HG03135 (cell line): ENCODE results near the gene CDH22.

Source experiments
- ATAC-seq: cut with Tn5 transposase; IDR thresholded peaks from one replicate; pipeline ENCODE4 v1.9.1; 2021; ENCODE audit warnings: mild to moderate bottlenecking, moderate library complexity; ENCODE audit not compliant: unreplicated experiment

The CDH22 gene

DNA sequence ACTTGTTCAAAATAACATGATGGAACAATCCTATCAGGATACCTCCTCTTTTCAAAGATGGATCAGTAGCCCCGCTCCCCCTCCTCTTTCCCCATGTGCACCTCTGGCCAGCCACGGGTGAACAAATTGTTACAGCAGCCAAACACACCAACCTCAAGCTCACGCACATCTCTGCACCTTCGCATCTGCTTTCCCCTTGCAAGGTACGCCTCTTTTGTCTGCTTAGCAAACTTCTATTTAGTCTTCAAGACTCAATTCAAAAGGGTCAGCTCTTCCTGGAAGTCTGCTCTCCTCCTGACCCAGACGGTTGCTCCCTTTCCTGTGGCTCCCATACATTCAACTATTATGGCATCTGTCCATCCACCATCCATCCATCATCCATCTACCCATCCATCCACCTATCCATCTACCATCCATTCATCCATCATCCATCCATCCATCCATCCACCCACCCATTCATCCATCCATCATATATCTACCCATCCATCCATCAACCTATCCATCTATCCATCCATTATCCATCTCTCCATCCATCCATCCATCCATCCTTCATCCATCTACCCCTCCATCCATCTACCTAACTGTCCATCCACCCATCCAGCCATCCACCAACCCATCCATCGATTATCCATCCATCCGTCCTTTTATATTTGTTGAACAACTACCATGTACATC is 36.3 kb upstream of the CDH22 start:
- ATAC-seq: no peak

DNA sequence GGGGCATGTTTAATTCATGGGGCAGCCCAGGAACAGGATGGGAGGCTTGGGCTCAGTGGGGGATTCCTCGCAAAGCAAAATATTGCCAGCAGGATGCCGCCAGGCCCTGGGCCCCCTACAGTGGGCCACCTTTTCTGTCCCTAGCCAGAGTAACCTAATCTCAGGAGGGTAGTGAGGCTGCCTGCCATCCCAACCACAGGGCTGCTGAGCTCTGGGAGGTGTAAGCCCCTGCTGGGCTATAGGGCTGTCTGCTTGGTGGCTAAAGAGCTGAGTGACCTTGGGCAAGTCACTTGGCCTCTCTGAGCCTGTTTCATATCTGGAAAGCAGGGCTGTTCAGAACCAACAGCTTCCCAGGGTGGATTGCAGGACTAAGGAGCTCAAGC is 35.7 kb upstream of the CDH22 start:
- no peak for ATAC-seq

DNA sequence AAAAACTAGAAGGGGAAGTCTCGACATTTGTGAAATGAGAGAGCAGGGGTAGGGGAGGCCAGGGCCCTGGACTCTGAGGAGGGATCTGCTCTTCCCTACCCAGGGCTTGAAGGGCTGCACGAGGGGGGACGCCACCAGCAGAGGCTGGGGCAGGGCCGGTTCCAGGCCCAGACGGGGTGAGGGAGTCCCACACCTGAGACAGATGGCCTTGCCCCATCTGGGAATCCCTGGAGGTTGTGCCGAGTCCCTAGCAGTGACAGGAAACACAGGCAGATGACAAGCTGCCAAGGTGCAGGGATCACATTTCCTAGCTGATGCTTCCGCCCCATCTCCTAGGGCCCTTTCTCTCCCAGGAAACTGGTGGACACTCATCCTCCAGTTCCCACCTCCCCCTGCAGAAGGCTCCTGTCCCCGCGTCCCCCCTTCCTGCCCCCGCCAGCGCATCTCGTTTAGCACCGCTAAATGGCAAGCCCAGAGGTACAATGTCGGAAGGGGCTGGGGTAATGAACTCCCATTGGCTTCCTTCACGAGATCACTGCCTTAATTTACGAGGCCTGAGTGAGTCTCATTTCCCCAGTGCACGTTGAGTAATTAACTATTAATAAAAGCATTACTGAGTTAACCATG is 35.2 kb upstream of the CDH22 start:
- no peak for ATAC-seq

DNA sequence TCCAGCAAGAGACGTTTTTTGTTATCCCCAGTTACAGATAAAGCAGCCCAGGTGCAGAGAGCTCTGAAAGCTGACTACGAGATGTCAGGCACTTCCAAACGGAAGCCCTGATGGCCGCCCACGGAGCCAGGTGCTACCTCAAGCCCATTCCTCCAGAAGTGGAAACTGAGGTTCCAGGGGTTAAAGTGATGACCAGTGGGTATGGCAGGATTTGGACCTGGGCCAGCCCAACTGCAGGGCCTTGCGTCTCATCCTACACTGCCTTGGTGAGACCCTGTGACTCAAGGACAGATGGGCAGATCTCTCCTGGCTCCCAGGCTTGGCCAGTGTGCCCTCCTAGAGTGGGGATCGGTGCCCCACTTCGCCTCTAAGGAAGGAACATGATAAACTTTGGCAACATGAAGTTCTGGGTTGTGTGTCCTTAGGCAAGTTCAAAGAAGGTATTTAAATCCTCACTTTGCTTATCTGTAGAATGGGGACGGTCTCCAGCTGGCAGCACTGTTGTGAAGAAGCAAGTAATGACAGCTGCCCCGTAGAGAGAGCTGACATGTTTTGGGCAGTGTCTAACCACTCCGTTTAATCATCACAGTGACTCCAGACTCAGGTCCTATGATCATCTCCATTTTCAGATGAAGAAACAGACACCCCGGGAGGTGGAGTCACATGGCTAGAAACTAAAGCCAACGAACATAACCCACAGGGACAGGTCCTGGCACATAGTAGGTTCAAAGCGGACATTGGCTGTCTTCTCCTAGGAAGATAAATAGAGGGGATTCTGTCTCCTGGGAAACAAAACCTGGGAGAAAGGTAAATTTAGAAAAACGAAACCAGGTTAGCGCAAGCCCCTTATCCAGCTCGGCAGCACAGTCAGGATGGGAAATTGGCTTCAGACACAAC is 34.4 kb upstream of the CDH22 start:
- ATAC-seq: no peak

DNA sequence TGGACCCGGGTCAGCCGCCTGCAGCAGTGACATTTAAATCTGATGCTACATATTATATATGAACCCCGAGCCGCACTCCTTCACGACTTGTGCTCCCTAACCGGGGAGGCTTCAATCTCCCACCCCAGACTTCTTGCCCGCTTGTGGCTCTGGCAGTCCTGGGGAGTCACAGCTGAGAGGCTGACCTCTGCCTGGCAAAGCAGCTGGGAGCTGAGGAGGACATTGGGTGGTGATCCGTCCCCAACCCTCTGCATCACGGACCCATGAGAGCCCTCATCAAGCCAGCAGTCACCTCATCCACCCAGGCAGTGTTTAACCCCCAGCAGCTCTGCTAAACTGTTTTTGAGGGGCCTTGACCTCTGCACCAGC is 33.7 kb upstream of the CDH22 start:
- no peak for ATAC-seq

DNA sequence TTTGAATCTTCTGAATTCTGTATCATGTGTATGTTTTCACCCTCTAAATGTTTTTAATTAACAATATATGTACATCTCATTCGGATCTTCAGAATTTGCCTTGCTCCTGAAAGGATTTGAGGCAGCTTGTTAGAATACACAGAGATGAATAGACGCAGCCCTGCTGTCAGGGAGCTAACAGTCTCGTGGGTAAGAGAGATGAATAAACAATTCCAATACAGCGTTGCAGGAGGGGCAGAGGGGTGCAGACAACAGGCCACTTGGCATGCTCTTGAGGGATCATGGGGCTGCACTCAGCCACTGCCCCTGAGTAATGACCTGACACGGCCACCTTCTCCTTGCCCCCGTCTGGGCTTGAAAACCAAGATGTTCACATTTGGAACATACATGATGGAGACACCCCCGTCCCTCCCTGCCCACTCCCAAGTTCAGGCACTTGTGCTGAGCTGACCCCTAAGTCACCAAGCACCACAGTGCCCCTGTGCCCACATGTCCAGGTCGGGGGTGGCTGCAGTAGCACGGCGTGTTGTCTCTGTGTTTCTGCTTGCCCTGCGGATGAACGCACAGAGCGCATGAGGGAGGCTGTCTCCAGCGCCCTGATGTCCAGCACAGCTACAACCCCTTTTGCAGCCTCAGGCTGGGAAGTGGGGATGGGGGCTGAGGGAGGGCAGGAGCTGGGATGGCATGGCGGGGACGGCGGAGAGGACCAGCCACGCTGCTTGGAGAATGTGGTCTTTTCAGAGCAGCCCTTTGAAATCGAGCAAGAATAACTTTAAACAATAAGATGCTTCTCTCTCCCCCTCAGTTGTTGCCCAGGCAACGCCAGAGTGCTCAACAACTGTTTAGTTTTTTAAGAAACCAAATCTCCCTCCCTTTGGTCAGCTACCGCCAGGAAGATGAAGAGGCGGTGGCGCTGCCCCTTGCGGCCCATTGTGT is 33.0 kb upstream of the CDH22 start:
- ATAC-seq: no peak

DNA sequence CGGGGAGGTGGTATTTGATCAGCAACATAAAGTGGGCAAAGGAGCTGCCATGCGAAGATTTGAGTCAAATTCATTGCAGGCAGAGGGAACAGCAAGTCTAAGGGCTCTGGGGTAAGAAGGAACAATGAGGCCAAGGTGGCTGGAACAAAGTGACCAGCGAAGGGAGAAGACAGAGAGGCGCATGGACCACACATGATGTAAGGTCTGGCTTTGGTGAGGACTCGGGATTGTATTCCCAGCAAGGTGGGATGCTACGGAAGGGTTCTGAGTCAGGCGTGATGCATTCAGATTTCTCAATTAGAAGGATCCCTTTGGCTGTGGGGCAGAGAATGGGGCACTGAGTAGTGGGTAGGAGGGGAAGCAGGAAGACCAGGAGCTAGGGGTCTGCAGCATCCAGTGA is 30.7 kb upstream of the CDH22 start:
- no peak for ATAC-seq

DNA sequence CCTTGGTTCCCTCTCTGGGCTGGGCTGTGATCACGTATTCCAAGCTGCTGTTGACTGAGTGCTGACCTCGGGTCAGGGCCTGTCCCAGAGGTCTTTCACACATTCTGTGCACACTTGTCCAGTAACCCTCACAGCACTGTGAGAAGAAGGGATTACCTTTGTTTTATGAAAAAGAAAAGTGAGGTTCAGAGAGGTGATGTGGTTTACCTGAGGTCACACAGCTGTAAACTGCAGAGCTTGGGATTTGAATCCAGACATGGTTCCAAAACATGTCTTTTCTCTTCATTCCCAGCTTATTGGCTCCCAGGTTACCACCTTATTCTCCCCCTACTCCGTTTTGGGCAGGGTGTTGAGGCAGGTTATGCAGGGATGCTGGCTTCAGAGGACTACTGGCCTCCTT is 28.4 kb upstream of the CDH22 start:
- no peak for ATAC-seq

DNA sequence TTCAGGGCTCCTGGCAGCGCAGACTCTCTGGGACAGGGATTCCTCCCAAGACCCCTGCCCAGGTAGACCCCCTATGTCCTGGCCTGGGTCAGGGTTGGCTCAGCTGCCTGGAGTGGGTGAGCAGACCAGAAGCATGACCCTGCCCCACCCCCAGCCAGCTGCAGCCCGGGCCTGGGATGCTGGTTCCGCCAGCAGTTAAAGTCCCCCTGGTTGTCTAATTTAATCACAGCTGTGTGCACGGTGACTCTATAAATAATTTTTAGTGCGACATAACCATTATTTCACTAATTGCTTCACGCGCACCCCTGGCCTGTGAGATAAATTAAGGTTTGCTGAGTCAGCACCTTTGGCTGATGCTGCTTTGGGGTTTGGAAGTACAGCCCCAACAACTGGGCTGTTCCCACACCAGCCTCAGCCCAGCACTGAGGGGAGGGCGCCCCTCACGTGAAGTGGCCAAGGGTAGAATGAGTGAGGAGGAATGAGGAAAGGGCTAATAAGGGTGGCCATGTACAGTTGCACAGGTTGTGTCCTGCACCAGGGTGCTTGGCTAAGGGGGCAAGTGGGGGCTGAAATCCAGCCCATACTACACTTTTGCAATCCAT is 26.1 kb upstream of the CDH22 start:
- no peak for ATAC-seq

DNA sequence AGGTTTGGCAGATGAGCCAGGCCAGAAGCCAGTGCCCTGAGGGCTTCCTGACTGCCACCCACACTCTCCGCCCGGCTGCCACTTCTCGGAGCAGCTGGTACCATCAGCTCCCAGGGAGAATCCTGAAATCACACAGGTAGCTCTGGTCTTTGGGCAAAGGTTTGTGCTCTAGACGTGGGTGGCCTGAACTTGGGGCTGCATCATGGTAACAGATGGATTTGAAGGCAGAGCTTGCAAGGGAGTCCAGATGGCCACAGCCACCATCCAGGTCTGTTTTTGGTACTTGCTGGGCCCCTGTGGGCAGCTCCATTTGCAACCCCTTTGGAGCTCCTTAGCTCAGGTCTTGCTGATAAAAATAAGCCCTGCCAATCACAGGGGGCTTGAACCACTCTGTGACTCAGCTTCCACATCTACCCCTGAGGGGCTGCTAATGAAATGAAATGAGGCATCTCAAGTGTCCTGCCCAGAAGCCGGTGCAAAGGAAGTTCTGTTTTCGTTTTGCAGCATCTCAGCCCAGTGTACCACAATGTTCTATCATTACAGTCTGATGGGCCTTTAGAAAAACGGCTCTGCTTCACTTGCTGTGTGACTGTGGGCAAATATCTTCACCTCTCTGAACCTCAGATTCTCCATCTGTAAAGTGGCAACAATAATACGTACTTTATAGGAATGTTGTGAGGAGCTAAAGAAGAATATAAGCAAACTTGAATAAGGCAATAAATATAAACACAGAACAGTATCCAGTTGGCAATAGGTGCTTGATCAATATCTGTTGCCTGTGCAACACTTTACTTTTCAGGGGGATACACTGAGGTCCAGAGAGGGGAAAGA is 25.1 kb upstream of the CDH22 start:
- no peak for ATAC-seq

DNA sequence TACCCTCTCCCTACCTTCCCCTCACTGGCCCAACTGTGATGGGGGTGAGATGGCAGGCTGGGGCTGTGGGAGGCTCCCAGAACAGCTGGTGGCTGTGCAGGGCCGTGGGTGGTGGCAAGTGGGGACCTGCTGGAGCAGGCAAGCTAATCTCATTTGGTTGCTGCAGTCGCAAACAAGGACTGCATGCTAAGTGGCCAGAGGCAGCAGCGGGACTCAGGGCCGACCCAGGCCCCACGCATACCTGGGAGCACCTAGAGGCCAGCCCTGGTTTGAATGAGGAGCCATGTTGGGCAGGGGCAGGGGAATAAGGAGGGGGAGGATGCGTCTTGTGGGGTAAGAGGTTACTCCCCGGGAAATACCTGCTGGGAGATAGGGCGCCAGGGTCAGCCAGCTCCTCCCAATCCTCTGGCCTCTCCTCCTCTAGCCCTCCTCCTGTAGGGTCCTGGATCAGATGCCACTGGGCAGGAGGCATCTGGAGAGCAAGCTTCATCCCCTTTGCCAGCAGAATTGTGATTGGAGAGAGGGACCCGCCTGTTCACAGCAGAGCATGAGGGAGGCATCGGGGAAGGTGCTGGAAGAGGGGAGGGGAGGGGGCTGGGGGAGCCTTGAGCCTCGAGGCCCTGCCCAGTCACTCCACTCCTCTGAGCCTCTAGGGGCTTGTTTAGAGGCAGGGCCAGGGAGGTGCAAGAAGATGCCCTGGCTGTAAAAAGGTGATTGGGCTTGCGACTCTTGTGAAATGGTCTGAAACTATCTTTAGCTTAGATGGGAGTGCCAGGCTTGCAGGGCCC is 24.3 kb upstream of the CDH22 start:
- ATAC-seq: no peak

DNA sequence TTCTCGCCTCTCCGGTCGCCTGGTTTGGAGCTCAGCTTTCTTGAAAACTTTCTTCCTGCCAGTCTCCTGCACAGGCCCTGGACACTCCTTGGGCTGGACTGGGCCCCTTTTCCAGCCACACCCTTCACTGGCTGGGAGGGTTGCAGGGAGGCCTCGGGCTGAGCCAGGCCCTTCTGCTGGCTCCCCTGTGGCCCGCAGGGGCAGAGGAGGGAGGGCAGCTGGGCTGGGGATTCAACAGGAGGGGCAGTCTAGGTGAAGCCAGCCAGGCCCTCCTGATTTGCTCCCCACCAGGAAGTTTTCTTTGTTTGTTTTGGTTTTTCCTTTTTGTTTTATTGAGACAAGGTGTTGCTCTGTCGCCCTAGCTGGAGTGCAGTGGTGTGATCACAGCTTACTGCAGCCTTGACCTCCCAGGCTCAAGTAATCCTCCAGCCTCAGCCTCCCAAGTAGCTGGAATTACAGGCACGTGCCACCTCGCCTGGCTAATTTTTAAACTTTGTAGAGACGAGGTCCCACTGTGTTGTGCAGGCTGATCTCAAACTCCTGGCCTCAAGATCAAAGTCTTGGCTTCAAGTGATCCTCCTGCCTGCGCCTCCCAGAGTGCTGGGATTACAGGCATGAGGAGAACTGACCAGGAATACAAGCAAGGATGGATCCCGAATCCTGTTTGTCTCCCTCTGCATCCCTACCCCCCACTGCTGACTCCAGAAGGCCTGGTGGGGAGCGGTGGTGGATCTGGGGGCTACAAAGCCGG is 23.5 kb upstream of the CDH22 start:
- ATAC-seq: no peak

DNA sequence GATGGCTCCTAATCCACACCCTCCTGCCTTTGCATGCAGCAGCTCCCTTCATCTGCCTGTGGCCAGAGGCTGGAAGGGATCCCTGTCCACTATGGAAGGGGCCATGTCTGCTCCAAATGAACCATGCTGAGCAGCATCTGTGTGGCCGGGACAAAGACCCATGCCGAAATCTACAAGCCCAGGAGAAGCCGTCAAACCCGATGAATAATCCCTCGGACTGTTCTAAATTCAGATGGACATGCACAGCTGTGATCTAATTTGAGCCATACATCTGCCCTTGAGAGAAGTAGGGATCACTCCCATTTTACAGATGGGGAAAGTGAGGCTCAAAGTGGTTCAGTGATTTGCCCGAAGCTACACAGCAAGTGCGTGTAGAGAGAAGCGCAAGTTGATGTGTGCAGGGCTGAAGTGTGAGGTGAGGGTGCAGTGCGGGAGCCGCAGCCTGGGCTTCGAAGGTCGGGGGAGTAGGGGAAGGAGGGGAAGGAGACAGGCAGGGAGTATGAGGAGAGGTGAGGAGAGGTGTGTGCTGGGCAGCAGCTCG is 22.6 kb upstream of the CDH22 start:
- ATAC-seq: no peak

DNA sequence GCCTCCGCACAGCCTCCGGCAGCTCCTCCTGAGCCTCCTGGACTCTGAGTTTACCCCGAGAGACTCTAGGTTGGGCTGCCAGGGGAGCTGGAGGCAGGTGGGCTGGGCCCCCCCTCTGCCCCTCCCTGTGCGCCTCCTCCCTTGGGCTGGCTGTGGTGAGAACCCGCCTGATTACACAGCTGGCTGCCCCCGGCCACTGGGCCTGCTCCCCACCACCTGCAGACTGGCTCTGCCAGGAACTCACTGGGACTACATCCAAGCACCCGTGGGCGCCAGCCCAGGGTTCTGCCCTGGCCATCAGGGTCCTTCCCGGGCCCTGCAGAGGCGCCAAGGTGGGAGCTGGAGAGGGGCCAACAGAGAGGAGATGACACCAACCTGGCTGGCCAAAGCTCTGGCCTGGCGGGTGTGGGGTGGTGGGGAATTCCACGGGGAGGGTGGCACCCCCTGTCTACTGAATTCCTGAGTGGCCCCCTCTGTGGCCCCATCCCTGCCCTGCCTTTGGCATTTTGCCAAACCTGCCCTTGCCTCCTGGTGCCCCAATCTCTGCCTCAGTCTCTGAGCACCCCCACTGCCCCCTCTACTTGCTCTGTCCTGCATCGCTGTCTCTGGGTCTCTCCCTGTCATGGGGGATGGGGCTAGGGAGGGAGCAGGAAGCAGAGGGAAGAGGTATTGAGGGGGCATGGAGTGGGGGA is 21.9 kb upstream of the CDH22 start:
- no peak for ATAC-seq

DNA sequence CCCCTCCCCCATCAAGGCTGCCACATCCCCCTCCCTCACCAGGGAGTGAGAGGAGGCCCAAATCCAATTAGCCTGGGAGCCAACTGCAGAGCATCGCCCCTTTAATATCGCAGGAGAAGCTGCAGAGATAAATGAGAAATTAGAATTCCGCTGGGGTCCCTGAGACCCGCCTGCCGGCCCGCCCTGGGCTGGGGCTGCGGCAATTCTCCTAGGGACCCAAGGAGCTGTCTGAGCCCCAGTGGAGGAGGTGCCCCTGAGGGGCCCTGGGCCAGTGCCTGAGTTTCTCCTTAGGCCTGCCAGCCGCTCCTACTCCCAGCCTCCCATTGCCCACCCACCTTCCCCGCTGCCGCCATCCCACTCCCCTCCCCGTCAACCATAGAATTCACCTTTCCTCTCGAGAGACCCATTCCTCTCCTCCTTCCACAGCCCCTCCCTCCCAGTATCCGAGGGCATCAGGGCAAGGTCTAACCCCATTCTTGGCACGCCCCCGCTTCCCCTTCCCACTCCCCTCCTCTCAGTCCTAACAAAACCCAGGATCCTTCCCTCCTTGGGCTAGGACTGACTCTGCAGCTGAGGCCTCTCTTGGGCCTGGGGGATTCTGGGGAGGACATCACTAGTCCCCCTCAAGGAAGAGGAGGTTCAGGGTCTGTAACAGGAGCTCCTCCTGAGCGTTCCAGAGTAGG is 20.0 kb upstream of the CDH22 start:
- ATAC-seq: no peak

DNA sequence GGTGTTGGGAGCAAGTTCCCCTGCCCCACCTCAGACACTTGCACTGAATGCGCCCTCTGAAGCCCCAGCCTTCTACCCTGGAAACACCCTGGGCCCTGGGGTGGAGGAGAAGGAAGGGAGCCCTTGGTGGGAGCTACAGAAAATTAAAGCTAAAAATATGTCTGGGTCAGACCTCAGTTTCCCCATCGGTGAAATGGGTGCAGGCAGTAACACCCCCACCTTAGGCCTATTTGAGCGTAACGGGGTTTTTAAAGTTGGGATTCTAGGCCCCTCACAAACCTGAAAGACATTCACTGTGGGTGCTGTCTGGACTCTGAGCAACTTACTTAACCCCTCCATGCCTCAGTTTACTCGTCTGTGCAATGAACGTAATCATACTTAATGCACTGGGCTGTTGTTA is 19.3 kb upstream of the CDH22 start:
- ATAC-seq: no peak

DNA sequence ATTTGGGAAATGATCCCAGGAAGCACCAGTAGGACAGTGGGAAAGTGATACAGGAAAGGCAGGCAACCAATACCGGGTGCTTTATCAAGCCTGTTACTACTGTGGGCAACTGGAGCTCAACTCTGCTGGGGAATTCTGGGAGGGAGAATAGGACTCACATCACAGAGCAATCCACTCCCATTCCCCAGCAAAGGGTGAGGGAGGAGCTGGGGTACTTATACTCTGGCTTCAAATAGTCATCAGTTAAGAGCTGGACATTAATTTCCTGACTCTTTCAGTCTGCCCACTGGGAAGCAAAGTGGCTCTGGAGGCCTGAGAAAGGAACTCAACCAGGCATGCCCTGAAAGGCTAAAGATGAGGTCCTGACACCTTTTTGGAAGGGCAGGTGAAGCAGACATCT is 17.5 kb upstream of the CDH22 start:
- ATAC-seq: no peak
